Esophagus (tissue), 2 donors: ENCODE data around the gene HOXA5. TPM values are rescaled to one million over a fixed set of nuclear protein-coding genes. Genes with fewer than 3 reads are reported as not detected.
A peak's percentile ranks its signal among the peaks of the same experiment; 100 is the strongest.

Source experiments
- H3K27ac ChIP-seq, 2 donors: one replicate each; pipeline ENCODE4 v1.5.1; 2013; ENCODE audit warnings: low read depth in 2 of 2, mild to moderate bottlenecking in 2 of 2, inconsistent platforms in 1 of 2, low read length in 1 of 2, moderate library complexity in 1 of 2
- H3K27me3 ChIP-seq, 2 donors: one replicate each; pipeline ENCODE4 v1.6.1; 2013; ENCODE audit warnings: low read length in 2 of 2, control low read depth in 1 of 2, mild to moderate bottlenecking in 1 of 2; ENCODE audit not compliant: insufficient read depth in 2 of 2, control insufficient read depth in 1 of 2
- H3K36me3 ChIP-seq, 2 donors: one replicate each; pipeline ENCODE4 v1.6.1; 2013; ENCODE audit warnings: low read length in 1 of 2; ENCODE audit not compliant: control insufficient read depth in 2 of 2, insufficient read depth in 2 of 2
- H3K4me1 ChIP-seq, 2 donors: one replicate each; pipeline ENCODE4 v1.6.1; 2013; ENCODE audit warnings: low read length in 1 of 2; ENCODE audit not compliant: control insufficient read depth in 2 of 2, insufficient read depth in 2 of 2
- H3K4me3 ChIP-seq, 2 donors: one replicate each; pipeline ENCODE4 v1.5.1; 2013; ENCODE audit warnings: low read length in 2 of 2, mild to moderate bottlenecking in 2 of 2, low read depth in 1 of 2, moderate library complexity in 1 of 2
- H3K9me3 ChIP-seq, 2 donors: one replicate each; pipeline ENCODE4 v1.6.1; 2013; ENCODE audit warnings: mild to moderate bottlenecking in 2 of 2, low read depth in 1 of 2, low read length in 1 of 2, moderate library complexity in 1 of 2; ENCODE audit not compliant: control insufficient read depth in 2 of 2, insufficient read depth in 1 of 2
- WGBS, 2 donors: extraction: QIAGEN DNeasy Blood & Tissue Kit; methylation state at CpG; one replicate each; pipeline ENCODE4 v1.1.7; 2013; 5-methylcytosine and 5-hydroxymethylcytosine counted together
- polyA plus RNA-seq, 2 donors: library from polyadenylated mRNA; stranded (reverse); fragments of 200-250 nt; gene quantifications; one replicate each; pipeline ENCODE4 v1.2.3, GENCODE V29; 2013
- donor health status: healthy with polysubstance abuse.
- donor health status: Bipolar disorder and iron deficiency.

HOXA5 gene
- polyA plus RNA-seq, 2 donors = 1.7 to 3.5 TPM

DNA sequence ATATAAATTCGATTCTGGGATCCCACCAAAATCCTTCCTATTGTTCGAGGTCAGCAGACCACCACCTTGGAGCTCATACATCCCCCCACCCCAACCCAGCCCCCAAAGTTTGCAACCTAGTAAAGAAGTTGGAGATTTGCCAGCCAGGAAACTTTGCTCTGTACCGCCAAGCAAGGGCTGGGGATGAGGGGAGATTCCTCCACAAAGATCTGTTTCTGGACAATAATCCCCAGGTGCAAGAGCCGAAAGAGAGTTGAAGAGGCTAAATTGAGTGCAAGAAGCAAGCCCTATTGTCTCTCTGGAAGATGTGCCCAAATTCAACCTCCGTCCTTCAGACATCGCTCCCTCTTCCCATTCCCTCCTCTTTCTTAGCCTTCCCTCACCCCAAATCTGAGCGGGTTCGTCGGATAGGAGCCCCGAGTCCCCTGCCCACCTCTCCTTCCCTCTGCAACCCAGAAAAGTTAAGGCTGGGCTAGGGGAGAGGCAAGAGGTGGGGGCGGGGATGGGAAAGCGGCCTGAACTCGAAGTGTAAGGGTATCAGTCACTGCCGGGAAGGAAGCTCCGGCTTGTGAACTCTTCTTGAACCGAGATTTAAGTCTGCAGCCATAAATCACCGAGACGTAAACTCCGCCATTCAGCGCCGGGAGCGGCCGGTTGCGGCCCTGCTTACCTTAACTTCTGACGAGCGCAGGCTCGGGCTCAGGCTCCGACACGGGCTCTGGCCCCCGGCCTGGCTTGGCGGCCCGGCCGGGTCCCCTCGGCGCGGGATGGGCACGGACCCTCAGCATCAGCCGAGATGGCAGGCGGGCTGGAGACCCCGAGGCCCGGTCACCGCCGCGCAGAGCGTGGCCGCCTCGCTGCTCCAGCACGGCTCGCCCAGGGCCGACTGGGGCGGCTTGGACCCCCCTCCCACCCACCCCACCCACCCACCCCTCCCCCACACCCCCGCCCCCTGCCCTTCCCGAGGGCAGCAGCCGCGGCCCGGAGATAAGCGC lies 30.2 kb downstream of the HOXA5 start:
- 20 to 23% methylated on average over 39 to 57 of the region's 57 CpGs for WGBS, 2 donors
- H3K36me3 ChIP-seq = no peaks in the 10 kb centered on the region
- H3K27ac ChIP-seq = peak overlapping the region; percentile 99
- H3K4me3 ChIP-seq = peak overlapping the region; percentile 72 to 77
- H3K4me1 ChIP-seq = peaks cover 0 to 8% of the 10 kb centered on the region in 2 donors
- no peaks in the 10 kb centered on the region for H3K27me3 ChIP-seq
- H3K9me3 ChIP-seq = no peaks in the 10 kb centered on the region

DNA sequence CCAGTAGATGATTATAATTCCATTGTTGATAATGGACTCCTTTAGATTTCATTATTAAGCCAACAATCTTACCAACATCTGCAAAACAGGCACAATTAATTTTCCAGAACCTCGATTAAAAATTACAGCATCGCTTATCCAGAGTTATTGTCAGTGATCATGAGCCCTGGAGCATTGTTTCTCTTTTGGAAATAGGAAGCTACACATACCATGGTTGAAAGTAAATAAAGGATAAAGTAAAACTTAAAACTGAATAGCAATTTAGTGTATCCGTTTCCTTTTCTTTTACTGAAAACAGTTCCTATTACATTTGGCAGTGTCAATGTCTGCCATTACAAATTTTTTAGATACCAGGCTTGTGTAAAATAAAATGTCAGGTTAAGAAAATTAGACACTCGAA lies 31.1 kb downstream of the HOXA5 start:
- peak overlapping the region in 1 of 2 donors; percentile 77 for H3K4me3 ChIP-seq
- no peaks in the 10 kb centered on the region for H3K9me3 ChIP-seq
- H3K27ac ChIP-seq = peak overlapping the region in 1 of 2 donors; percentile 26
- H3K27me3 ChIP-seq = no peaks in the 10 kb centered on the region
- WGBS, 2 donors = 20 to 31% methylated on average over 4 of the region's 4 CpGs
- peaks cover 0 to 8% of the 10 kb centered on the region in 2 donors for H3K4me1 ChIP-seq
- no peaks in the 10 kb centered on the region for H3K36me3 ChIP-seq

DNA sequence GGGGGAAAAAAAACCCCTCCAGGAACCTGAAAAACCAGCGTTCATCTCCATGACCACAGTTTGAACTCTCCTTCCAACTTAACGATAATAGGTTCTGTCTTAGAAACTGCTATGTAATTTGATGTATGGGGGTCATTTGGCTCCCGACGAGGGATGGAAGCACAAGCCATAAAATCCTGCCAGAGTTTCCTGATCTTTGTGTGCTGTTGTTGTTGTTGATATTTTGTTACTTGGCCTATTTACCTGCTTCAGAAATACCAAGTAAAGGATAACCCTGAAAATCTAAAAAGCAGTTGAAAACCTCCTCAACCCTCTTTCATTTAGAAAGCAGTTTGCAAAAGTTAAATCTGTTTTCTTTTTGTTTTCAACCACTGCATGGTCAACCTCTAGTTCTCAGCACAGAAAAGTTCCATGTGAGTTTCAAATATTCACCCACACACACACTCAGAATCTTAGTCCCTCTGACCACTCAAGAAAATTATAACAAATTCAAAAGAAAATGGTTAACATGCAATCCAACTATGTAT lies 31.7 kb downstream of the HOXA5 start:
- Histone ChIP-seq H3K27ac (peak overlapping the region; percentile 96 to 97), H3K4me1 (peaks cover 0 to 8% of the 10 kb centered on the region in 2 donors), H3K9me3 (no peaks in the 10 kb centered on the region), H3K36me3 (no peaks in the 10 kb centered on the region), H3K27me3 (no peaks in the 10 kb centered on the region), H3K4me3 (peak overlapping the region in 1 of 2 donors; percentile 24)
- 12 to 34% methylated on average over 4 of the region's 4 CpGs for WGBS, 2 donors

DNA sequence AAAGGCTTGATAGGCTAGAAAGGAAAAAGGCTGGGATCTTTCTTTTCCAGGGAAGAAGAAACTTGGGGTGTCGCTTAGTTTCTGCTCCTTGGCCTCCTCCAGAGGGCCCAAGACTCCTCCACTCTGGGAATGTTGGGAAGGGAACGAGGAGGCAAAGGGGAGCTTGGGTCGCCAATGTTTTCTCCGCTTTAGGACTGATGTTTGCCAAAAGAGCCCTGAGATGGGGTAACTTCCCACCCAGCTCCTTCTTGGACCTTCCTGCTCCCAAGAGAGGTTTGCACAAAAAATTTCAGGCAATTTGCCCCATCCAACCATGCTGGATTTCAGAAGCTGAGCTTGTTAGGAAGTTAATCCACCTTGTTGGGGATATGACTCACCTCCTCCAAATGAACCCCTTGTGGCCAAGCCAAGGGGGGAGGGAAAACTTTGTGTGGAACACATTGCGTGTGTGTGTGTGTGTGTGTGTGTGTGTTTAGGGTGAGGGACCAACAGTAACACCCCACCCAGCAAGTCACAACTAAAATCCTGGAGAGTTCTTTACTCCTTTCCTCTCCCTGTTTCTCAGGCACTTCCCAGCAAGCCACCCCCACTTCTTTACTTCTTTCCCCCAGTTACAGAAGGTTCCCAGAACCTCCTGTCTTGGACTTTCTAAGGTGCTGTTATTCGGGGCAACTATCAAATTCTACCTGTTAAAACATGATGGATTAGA lies 32.3 kb downstream of the HOXA5 start:
- H3K27me3 ChIP-seq = no peaks in the 10 kb centered on the region
- H3K4me1 ChIP-seq = peaks cover 0 to 8% of the 10 kb centered on the region in 2 donors
- H3K4me3 ChIP-seq = peak overlapping the region in 1 of 2 donors; percentile 44
- H3K27ac ChIP-seq = peak overlapping the region; percentile 96 to 97
- no peaks in the 10 kb centered on the region for H3K9me3 ChIP-seq
- H3K36me3 ChIP-seq = no peaks in the 10 kb centered on the region
- WGBS, 2 donors = 18 to 34% methylated on average over 6 of the region's 6 CpGs

DNA sequence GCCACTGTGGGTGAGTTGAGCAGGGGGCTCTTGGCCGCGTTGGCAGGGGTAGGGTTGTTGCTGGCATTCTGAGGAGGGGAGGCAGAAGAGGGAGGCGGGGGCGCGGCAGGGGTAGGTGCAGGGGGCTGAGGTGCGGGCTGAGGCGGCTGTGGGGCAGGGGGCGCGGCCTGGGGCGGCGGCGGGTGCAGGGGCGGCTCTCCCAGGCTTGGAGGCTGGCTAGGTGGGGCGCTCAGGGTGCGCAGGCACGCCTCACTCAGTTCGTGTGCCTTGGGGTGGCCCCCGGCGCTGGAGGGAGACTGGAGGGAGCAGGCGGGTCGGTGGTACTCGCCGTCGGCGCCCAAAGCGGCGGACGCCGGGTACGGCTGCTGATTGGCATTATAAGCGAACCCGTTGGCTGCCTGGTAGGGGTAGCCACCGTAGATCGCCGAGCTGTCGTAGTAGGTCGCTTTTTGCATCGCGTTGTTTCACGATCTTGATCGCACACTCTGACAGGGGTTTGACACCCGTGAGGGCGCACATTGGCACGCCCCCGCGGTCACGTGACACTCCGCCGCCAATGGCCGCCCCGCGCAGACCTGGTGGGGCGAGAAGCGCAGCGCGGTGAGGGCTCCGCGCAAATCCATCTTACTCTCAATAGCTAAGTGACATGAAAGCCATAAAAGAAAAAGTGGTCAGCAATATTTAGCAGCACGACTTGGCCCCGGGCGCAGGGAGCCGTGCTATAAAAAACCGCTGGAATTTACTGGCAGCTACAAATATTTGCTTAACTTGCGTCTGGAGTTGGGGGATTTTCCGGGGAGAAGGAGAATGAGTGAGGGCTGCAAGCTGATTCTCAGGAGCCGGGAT lies 33.1 kb downstream of the HOXA5 start:
- Histone ChIP-seq H3K4me1 (peaks cover 0 to 8% of the 10 kb centered on the region in 2 donors), H3K27me3 (no peaks in the 10 kb centered on the region), H3K27ac (peak overlapping the region; percentile 96 to 97), H3K36me3 (no peaks in the 10 kb centered on the region), H3K4me3 (peak overlapping the region; percentile 35 to 44), H3K9me3 (no peaks in the 10 kb centered on the region)
- WGBS, 2 donors = 32% methylated on average over 53 to 66 of the region's 66 CpGs

DNA sequence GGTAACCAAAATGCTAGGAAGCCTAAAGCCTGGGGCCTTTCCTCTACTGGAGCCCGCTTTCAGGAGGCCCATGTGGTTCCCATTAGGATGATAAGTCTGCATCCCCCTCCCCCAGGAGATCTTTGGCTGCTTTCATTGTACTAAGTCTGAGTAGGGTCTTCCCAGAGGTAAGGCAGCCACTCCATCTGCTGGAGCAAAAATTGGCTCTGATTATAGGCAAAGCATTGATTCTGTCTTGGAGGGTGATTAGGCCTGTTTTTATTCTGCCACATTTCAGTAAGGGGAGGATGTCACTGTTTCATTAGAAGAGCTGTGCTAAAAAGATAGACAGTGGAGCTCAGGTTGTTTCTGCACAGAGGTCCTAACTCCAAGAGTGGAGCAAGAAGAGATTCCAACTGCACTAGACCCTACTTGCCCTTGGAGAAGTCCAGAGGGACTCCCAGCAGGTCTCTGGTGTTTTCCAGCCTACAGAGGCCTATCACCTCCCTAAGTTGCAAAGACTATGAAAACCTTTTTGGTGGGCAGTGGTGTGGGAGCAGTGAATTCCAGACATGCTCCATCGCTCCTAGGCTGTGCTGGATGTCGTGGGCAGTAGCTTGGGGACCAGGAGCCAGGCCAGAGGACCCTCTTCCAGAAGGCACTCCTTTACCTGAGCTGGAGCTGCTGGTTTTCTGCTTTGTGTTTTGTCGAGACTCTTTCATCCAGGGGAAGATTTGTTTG lies 33.9 kb downstream of the HOXA5 start:
- Histone ChIP-seq H3K9me3 (no peaks in the 10 kb centered on the region), H3K27ac (peak overlapping the region; percentile 96 to 97), H3K4me1 (peaks cover 0 to 10% of the 10 kb centered on the region in 2 donors), H3K27me3 (no peaks in the 10 kb centered on the region), H3K4me3 (peak overlapping the region in 1 of 2 donors; percentile 44), H3K36me3 (no peaks in the 10 kb centered on the region)
- 61 to 73% methylated on average over 4 of the region's 4 CpGs for WGBS, 2 donors

DNA sequence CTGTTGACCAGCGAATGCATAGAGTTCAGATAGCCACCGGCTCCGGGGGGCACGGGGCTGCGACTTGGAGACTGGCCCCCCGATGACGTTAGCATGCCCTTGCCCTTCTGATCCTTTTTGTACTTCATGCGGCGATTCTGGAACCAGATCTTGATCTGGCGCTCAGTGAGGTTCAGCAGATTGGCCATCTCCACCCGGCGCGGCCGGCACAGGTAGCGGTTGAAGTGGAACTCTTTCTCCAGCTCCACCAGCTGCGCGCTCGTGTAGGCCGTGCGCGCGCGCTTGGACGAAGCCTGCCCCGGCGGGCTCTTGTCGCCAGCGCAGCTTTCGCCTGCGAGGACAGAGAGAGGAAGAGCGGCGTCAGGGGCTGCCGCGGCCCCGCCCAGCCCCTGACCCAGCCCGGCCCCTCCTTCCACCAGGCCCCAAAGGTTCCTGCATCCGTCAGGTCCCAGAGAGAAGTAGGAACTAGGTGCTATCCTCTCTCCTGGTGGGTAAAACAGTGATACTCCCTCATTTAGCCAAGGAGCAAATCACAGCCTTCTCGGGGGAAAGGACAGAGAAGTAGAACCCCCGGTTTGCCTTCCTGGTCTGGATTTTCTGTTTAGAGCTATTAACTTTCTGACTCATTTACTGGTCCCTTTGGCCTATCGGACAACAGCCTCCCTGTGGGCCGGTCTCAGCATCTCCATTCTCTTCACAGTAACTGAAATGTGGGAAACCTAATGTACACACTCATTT lies 34.9 kb downstream of the HOXA5 start:
- peak overlapping the region; percentile 96 to 97 for H3K27ac ChIP-seq
- H3K27me3 ChIP-seq = no peaks in the 10 kb centered on the region
- H3K4me3 ChIP-seq = peak overlapping the region; percentile 44
- no peaks in the 10 kb centered on the region for H3K9me3 ChIP-seq
- 22 to 38% methylated on average over 41 of the region's 41 CpGs for WGBS, 2 donors
- H3K36me3 ChIP-seq = no peaks in the 10 kb centered on the region
- peaks cover 0 to 10% of the 10 kb centered on the region in 2 donors for H3K4me1 ChIP-seq
